ENCODE results near the gene MEGF10.

- TF ChIP-seq CTCF (IDR thresholded peaks at IDR 0.05; ENCODE audit: borderline replicate concordance, extremely low read depth, low read length, poor library complexity, severe bottlenecking) (no peak), EZH2 (IDR thresholded peaks at IDR 0.05; ENCODE audit: borderline replicate concordance, low read depth, low read length, severe bottlenecking) (no peak)
Observed at GRCh38 chr5:127444171-127444570, 153.6 kb downstream of the MEGF10 start.
